ENCODE data around the gene GJC2.
A peak's percentile ranks its signal among the peaks of the same experiment; 100 is the strongest.

Gene GJC2

DNA sequence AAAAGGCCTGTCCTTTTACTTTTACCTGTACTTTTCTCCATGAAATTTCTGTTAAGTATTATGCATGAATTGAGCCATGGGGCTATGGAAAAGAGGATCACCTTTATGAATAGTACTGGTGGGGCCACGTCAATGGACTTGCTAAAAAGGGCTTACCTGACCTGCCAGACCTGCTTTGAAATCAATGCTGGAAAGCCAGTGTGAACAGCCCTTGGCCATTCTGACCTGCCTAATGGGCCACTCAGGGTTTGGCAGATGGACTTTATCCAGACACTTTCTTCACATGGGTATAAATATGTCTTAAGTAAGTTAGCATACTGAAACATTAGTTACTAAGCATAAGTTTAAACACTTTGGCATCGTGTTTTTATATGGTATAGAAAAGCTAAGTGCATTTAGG, 18.0 kb upstream of the GJC2 start:
- Mint-ChIP-seq H3K4me1 (ENCODE audit: low read depth) (peaks cover 5% of the 10 kb centered on the region), H3K27me3 (peaks cover 11% of the 10 kb centered on the region), H3K27ac (no peak overlapping the region), H3K9me3 (no peaks in the 10 kb centered on the region), H3K4me3 (no peak overlapping the region), H3K36me3 (ENCODE audit: low read depth) (no peaks in the 10 kb centered on the region)
- no peak for DNase-seq

DNA sequence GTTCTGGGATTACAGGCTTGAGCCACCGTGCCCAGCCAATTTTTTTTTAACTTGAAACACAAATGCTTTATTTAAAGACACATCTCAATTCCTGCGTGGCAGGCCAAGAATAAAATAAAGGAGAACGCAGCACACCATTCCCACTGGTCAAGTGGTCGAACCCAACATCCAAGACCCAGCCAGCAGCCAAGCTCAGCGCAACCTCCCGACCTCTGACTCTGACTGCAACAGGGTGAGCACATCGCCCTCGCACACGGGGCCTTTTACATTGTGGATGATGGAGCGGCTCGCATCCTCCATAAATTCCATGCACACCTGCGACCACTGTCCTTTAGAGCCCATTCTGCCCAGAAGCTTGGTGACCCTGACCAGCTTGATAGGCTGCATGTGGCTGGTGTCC, 15.1 kb upstream of the GJC2 start:
- DNase-seq: no peak
- H3K4me1 Mint-ChIP-seq (ENCODE audit: low read depth): peaks cover 9% of the 10 kb centered on the region
- H3K4me3 Mint-ChIP-seq: no peak overlapping the region
- H3K27me3 Mint-ChIP-seq: peaks cover 9% of the 10 kb centered on the region
- no peaks in the 10 kb centered on the region for H3K9me3 Mint-ChIP-seq
- H3K36me3 Mint-ChIP-seq (ENCODE audit: low read depth): peaks cover 1% of the 10 kb centered on the region
- no peak overlapping the region for H3K27ac Mint-ChIP-seq

DNA sequence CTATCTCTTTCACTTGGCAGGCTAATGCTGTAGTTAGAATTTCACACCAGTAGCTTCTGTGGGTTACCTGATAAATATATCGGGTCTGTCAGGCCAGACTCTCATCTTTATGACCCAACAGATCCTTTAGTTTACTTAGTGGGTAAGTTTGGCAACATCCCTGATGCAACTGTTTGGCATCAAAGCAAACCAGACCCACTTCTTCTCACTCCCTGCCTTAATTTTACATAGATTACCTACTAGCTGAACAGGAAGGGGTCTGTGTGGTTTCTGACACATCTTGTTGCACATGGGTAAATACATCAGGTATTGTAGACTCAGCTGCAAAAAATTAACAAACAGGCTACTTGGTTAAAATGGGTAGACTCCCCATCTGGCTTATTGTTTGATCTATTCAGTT, 12.8 kb upstream of the GJC2 start:
- H3K36me3 Mint-ChIP-seq (ENCODE audit: low read depth): peaks cover 18% of the 10 kb centered on the region
- H3K4me1 Mint-ChIP-seq (ENCODE audit: low read depth): peaks cover 11% of the 10 kb centered on the region
- no peaks in the 10 kb centered on the region for H3K9me3 Mint-ChIP-seq
- DNase-seq: no peak
- no peak overlapping the region for H3K27ac Mint-ChIP-seq
- no peak overlapping the region for H3K4me3 Mint-ChIP-seq
- H3K27me3 Mint-ChIP-seq: no peaks in the 10 kb centered on the region

DNA sequence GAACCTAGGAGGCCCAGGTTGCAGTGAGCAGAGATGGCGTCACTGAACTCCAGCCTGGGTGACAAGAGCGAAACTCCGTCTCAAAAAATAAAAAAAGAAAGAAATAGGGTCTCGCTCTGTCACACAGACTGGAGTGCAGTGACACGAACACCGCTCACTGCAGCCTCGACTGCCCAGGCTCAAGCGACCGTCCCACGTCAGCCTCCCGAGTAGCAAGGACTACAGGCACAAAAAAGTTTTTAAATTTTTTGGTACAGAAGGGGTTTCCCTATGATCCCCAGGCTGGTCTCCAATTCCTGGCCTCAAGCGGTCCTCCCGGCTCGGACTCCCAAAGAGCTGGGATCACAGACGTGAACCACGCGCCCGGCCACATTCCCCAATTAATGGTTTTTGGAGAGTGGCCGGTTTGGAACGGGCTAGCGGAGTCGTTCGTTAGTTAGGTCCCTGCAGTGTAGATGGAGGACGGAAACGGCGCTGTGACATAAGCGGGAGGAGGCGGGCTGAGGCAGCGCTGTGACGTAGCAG, 10.3 kb upstream of the GJC2 start:
- H3K27me3 Mint-ChIP-seq: no peaks in the 10 kb centered on the region
- peaks cover 41% of the 10 kb centered on the region for H3K36me3 Mint-ChIP-seq (ENCODE audit: low read depth)
- peak overlapping the region; percentile 98 for H3K27ac Mint-ChIP-seq
- peaks cover 35% of the 10 kb centered on the region for H3K4me1 Mint-ChIP-seq (ENCODE audit: low read depth)
- H3K4me3 Mint-ChIP-seq: peak overlapping the region; percentile 99
- H3K9me3 Mint-ChIP-seq: no peaks in the 10 kb centered on the region
- no peak for DNase-seq

DNA sequence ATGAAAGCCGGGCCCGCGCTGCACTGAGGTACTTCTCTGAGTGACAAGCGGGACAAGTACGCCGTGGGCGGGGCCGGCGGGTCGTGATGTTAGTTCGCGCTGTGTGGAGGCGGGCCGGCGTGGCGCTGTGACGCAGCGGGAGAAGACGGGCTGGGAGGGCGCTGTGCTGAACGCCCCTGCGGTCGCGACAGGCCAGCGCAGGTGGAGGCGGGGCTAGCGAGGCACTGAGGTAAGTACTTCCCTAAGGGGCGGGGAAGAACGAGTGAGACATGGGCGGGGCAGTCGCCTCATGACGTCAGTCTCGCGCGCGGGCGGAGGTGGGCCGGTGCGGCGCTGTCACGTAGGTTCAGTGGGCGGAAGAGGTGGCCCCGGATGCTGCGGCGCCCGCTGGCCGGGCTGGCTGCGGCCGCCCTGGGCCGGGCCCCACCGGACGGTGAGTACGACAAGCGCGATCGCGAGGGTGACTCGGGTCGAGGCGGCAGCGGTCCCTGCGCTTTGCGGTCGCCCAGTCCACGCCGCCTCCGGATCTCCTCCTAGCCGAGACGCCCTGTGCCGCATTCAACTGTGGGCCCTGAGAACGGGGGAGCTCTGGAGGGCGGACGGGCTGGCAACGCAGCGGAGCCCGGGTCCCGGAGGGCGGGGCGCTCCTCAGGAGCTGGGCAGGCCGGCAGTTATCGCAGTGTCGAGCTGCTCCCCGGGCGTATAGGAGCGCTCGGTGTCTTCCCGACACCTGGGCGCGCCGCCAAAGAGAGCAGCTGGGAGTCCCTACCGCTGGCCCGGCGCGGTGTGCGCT, 9.6 kb upstream of the GJC2 start, which contains the start of gene GUK1:
Gene GUK1, plus strand, starts transcription at position 349 of the 793 bp plus-strand sequence. Its CDS starts 24 bp downstream, at position 373.
- Mint-ChIP-seq H3K9me3 (no peaks in the 10 kb centered on the region), H3K4me1 (ENCODE audit: low read depth) (peaks cover 35% of the 10 kb centered on the region), H3K4me3 (peak within 1 kb of the TSS; percentile 99), H3K27me3 (no peaks in the 10 kb centered on the region), H3K27ac (peak within 1 kb of the TSS; percentile 98), H3K36me3 (ENCODE audit: low read depth) (peaks cover 44% of the 10 kb centered on the region)
- peak; percentile 100 for DNase-seq

DNA sequence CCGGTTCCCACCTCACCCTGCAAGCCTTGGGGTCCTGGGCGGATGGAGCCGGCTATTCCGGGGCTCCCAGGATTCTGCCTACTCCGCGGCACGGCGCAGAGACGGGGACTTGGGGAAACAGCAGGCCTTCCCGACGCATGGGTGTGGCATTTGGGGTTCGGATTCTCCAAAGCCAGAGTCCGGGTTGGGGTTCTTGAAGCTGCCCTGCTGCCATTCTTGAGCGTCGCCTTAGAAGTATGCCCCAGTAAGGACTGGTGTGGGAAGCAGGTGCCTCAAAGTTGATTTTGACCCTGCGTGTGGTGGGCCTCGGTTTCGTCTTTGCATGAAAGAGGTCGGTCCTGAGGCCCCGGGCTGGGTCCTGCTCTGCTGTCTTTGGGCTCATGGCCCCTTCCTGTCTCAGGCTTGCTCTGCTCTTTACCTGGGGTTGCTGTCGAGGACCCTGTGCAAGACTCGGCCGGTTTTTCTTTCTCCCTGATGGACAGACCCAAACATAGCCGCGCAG, 9.0 kb upstream of the GJC2 start:
- H3K4me3 Mint-ChIP-seq: peak overlapping the region; percentile 99
- H3K9me3 Mint-ChIP-seq: no peaks in the 10 kb centered on the region
- peaks cover 48% of the 10 kb centered on the region for H3K36me3 Mint-ChIP-seq (ENCODE audit: low read depth)
- peak overlapping the region; percentile 98 for H3K27ac Mint-ChIP-seq
- H3K27me3 Mint-ChIP-seq: no peaks in the 10 kb centered on the region
- peak; percentile 58 for DNase-seq
- H3K4me1 Mint-ChIP-seq (ENCODE audit: low read depth): peaks cover 35% of the 10 kb centered on the region

DNA sequence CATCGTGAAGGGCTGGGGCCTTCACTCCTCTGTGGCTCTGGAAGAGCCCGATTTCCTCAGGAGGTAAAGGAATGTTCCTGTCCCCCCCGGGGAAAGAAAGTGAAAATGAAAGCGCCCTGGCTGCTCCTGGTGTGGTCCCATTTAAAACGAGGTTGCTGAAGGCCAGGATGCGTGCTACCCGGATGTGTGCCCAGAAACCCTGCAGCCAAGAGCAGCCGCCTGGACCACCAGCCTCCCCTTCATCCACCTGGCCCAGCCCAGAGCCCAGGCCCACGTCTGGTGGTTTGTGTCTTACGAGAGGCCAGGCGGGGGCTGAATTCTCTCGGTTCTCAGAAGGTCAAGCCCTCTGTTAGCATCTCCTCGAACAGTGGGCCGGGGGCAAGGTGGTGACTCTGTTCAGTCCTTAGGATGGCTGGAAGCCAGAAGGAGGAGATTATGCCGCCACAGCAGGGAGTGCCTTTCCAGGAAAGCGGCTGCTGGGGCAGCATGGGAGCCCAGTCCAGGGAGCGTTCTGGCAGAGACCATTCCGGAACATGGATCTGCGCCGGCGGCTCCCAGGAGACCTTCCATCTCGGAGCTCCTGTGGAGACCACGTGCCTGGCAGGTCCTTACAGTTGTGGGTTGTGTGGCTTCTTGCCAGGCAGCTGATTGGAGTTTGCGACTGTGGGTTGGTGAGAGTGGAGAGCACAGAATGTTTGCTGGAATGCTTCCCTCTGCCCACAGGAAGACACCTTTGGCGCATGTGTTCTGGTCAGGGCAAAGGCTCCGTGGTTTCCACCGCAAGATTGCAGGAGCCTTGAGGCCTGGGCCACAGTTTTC, 8.3 kb upstream of the GJC2 start:
- Mint-ChIP-seq H3K4me3 (peak overlapping the region; percentile 99), H3K27ac (peak overlapping the region; percentile 98), H3K36me3 (ENCODE audit: low read depth) (peaks cover 55% of the 10 kb centered on the region), H3K4me1 (ENCODE audit: low read depth) (peaks cover 35% of the 10 kb centered on the region), H3K27me3 (no peaks in the 10 kb centered on the region), H3K9me3 (no peaks in the 10 kb centered on the region)
- DNase-seq: no peak

DNA sequence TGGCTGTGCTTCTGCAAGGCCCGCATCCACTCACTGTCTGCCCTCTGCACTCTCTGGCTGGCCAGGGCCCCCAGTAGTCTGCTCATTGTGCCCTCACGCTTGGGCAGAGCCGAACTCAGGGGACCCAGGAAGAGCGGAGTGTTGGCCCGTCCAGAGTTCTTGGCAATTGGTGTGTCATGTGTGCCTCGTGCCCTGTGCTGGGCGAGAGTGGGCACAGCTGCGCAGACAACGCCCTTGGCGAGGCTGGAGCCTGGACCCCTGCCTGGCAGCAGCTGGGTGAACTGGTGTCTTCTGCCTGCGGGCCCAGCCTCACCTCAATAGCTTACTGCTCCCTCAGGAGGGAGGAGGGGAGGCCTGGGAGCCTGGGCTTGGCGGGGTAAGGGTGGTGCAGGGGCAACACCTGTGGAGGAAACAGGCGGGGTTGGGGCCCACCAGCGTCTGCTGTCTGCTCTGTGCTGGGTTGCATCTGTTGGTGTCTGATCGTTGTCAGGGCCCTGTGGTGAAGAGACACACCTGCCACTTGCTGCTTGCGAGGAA, 7.5 kb upstream of the GJC2 start:
- Mint-ChIP-seq H3K4me1 (ENCODE audit: low read depth) (peaks cover 36% of the 10 kb centered on the region), H3K27me3 (no peaks in the 10 kb centered on the region), H3K36me3 (ENCODE audit: low read depth) (peaks cover 62% of the 10 kb centered on the region), H3K27ac (peak overlapping the region; percentile 98), H3K9me3 (no peaks in the 10 kb centered on the region), H3K4me3 (peak overlapping the region; percentile 99)
- peak; percentile 32 for DNase-seq

DNA sequence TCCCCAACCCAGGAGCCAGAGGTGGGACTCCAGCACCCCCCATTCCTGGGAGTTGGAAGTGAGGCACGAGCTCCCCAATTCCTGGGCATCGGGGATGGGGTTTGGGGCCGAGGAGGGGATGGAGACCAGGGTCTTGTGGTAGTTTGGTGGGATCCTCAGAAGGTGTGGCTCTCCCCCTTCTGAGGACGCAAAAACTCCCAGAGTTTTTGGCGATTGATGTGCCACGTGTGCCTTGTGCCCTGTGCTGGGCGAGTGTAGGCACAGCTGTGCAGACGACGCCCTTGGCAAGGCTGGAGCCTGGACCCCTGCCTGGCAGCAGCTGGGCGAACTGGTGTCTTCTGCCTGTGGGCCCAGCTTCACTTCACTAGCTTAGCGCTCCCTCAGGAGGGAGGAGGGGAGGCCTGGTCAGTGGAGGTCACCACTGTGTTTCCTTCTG, 7.0 kb upstream of the GJC2 start:
- Mint-ChIP-seq H3K4me3 (peak overlapping the region; percentile 99), H3K4me1 (ENCODE audit: low read depth) (peaks cover 35% of the 10 kb centered on the region), H3K27me3 (no peaks in the 10 kb centered on the region), H3K9me3 (no peaks in the 10 kb centered on the region), H3K36me3 (ENCODE audit: low read depth) (peaks cover 67% of the 10 kb centered on the region), H3K27ac (peak overlapping the region; percentile 98)
- DNase-seq: no peak

DNA sequence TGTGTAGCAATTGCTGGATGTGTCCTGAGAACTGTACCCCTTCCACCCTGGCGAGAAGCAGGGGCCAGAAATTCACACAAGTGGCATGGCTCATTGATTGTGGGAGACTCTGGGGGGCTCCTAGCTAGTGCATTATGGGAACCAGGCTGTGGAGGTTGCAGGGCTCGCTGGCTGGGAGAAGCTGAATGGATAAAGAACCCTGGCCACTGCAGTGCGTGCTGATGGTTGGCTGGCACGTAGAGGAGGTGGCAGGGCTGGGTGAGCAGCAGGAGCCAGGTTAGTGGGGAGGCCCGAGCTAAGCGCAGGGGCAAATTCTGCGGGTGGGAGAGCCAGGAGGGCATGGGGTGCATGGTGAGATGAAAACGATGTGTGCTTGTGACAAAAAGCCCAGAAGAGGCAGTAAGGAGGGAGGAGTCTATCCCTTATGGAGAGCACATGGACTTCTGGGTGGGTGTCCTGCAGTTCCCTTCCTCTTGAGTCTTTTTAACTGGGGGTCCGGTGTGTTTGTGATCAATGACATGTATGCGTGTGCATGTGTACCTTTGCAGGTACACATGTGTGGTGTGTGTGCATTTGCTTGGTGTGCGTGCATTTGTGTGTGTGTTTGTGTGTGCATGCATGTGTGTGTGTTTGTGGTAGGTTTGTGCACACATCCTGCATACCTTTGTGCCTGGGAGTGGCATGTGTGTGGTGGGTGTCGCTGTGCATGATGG, 6.1 kb upstream of the GJC2 start:
- Mint-ChIP-seq H3K27ac (peak overlapping the region; percentile 98), H3K9me3 (no peaks in the 10 kb centered on the region), H3K4me3 (peak overlapping the region; percentile 99), H3K27me3 (no peaks in the 10 kb centered on the region), H3K36me3 (ENCODE audit: low read depth) (peaks cover 74% of the 10 kb centered on the region), H3K4me1 (ENCODE audit: low read depth) (peaks cover 35% of the 10 kb centered on the region)
- no peak for DNase-seq

DNA sequence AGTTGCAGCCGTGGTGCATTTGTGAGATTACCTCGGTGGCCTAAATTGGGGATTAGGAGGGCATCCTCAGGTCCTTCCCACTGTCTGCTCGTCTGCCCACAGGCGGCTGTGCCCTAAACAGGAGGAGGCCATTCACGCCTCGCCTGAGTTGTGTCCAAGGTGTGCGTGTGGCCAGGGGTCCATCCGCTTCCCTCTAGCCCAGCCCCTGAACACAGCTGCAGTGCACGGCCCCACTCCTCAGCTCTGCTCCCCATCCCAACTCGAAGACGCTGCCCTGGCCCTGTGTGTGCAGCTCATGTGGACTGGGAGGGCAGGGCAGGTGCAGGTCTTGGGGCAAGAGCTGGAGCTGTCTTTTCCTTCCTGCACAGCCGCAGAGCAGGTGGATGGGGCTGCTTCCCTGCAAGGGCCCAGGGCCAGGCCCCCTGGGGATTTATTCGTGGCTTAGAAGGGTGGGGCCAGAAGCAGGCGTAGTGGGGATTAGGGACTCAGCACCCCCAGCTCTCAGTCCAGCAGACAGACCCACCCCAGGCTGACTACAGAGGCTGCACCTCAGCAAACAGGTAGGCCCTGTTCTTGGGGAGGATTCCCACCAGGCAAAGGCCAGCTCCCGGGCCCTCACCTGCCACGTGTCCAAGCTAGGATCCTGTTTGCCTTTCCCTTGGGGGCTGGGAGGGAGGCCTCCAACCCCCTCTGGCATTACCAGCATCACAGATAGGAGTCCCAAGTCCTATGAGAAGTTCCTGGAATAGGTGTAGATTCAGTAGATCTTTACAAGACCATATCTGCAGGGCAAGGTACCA, 5.3 kb upstream of the GJC2 start:
- H3K4me1 Mint-ChIP-seq (ENCODE audit: low read depth): peaks cover 35% of the 10 kb centered on the region
- no peaks in the 10 kb centered on the region for H3K9me3 Mint-ChIP-seq
- H3K27me3 Mint-ChIP-seq: no peaks in the 10 kb centered on the region
- no peak for DNase-seq
- H3K4me3 Mint-ChIP-seq: no peak overlapping the region
- H3K27ac Mint-ChIP-seq: peak overlapping the region; percentile 55
- H3K36me3 Mint-ChIP-seq (ENCODE audit: low read depth): peaks cover 77% of the 10 kb centered on the region

DNA sequence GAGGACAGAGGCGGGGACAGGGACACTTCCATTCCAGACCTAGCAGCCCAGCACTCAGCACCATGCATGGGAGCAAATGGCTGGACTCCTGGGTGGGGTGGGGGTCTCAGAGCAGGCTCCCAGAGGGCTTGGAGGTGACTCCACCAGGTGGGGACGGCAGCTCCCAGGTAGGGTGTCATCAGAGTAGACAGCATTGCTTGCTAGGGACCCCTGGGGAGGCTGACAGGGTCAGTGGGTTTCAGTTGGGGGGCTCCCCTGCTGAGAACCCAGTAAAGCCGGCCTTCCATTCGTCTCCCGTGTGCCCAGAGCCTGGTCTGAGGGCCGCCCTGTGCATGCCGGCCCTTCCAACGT, 4.8 kb upstream of the GJC2 start:
- Mint-ChIP-seq H3K27ac (no peak overlapping the region), H3K4me3 (no peak overlapping the region)

More for the DNA sequence above, 4.8 kb upstream of the GJC2 start:
- no peak for DNase-seq
- Mint-ChIP-seq H3K4me1 (ENCODE audit: low read depth) (peaks cover 32% of the 10 kb centered on the region), H3K27me3 (no peaks in the 10 kb centered on the region), H3K9me3 (no peaks in the 10 kb centered on the region), H3K36me3 (ENCODE audit: low read depth) (peaks cover 78% of the 10 kb centered on the region)
